Tibial artery (tissue), 4 donors: ENCODE results near the gene SND1.

Experiments
- DNase-seq, 2 donors: peaks; one replicate each; pipeline ENCODE4 v3.0.0-alpha.2; 2019
- H3K27ac ChIP-seq, 2 donors: fragments of 200-600 bp; sonication (generic) in 1 of 2; 1 replicate in 1 of 2; 2 replicates in 1 of 2; pipeline ENCODE4 v1.5.1; 2018 to 2019; ENCODE audit warnings: mild to moderate bottlenecking in 1 of 2
- H3K27me3 ChIP-seq, 2 donors: fragments of 200-600 bp; sonication (generic) in 1 of 2; one replicate each; pipeline versions ENCODE4 v1.5.1 to v1.6.0; 2016 to 2019
- H3K36me3 ChIP-seq, 3 donors: fragments of 200-600 bp; sonication (generic) in 2 of 3; one replicate each; pipeline ENCODE4 v1.5.1; 2016 to 2019; ENCODE audit warnings: mild to moderate bottlenecking in 2 of 3
- H3K4me1 ChIP-seq, 4 donors: fragments of 200-600 bp; sonication (generic) in 2 of 4; 1 replicate in 3 of 4; 2 replicates in 1 of 4; pipeline ENCODE4 v1.5.1; 2016 to 2019
- H3K4me3 ChIP-seq, 2 donors: fragments of 200-600 bp; sonication (generic) in 1 of 2; 1 replicate in 1 of 2; 2 replicates in 1 of 2; pipeline ENCODE4 v1.5.1; 2018 to 2019; ENCODE audit warnings: mild to moderate bottlenecking in 2 of 2
- H3K9me3 ChIP-seq, 3 donors: fragments of 200-600 bp; sonication (generic) in 1 of 3; one replicate each; pipeline ENCODE4 v1.5.1; 2016 to 2019
- intact Hi-C: fragments of 100-400 bp; cut with DNase I; formaldehyde crosslinking; loops from one replicate; pipeline ENCODE4 v1.15.0; 2023; ENCODE audit warnings: low total_unique reads
- TF ChIP-seq, protein P1 (sequence below), 2 experiments: fragments of 200-600 bp in 1 of 2; fragments of 450-650 bp in 1 of 2; IDR thresholded peaks; one replicate each; pipeline ENCODE4 v1.5.1; 2017 to 2019; ENCODE audit warnings: antibody characterized with exemption in 2 of 2, mild to moderate bottlenecking in 1 of 2, moderate library complexity in 1 of 2

The SND1 gene

DNA sequence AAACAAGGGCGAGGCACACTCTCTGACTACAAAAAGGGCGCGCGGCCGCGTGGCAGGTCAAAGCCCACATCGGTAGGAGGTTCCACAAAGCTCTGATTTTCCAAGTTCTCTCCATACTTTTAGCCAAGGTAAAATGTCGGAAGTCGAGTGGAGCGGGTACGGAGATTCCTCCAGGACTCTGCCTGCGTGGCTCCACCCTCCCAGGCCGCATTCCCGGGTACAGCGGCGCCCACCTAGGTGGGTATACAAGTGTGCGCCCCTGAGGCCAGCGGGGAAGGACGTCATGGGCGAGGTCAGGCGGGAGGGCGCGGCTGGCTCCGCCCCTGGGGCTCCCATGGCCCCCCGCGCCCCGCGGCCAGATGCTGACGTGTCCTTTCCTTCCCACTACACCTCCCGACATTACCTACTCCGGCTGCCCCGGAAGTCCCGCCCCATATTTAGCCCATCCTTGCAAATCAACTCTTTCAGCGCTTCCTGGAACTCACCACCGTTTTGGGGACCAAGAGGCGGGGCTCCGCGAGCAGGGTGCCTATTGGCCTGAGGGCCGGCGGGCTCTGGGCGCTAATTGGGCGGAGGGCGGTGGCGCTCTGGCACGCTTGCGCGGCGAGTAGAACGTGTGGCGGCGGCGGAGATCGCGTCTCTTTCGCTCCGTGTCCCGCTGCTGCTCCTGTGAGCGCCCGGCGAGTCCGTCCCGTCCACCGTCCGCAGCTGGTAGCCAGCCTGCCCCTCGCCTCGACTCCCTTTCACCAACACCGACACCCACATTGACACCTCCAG lies at the start of gene SND1:
SND1 (plus strand) TSS at position 639 of the 777 bp plus-strand sequence. CDS start 180 bp downstream, outside the sequence.
- no peaks in the 10 kb centered on the region for H3K36me3 ChIP-seq
- no peaks in the 10 kb centered on the region for H3K9me3 ChIP-seq
- DNase-seq: peak; percentile 99 to 100
- TF ChIP-seq, protein P1, sequence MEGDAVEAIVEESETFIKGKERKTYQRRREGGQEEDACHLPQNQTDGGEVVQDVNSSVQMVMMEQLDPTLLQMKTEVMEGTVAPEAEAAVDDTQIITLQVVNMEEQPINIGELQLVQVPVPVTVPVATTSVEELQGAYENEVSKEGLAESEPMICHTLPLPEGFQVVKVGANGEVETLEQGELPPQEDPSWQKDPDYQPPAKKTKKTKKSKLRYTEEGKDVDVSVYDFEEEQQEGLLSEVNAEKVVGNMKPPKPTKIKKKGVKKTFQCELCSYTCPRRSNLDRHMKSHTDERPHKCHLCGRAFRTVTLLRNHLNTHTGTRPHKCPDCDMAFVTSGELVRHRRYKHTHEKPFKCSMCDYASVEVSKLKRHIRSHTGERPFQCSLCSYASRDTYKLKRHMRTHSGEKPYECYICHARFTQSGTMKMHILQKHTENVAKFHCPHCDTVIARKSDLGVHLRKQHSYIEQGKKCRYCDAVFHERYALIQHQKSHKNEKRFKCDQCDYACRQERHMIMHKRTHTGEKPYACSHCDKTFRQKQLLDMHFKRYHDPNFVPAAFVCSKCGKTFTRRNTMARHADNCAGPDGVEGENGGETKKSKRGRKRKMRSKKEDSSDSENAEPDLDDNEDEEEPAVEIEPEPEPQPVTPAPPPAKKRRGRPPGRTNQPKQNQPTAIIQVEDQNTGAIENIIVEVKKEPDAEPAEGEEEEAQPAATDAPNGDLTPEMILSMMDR (IDR thresholded peaks at IDR 0.05): no peak
- intact Hi-C loops: loop anchor here (1.0 to 10.0 kb wide), 2 partner anchors 63 to 257 kb away; partner anchors contain the start of genes ARF5 and ZNF800
- H3K27me3 ChIP-seq: no peaks in the 10 kb centered on the region
- H3K4me1 ChIP-seq: peaks cover 7 to 37% (median 24%) of the 10 kb centered on the region in 4 donors
- H3K4me3 ChIP-seq: peak within 1 kb of the TSS; percentile 91 to 96
- peak within 1 kb of the TSS; percentile 85 to 98 for H3K27ac ChIP-seq

DNA sequence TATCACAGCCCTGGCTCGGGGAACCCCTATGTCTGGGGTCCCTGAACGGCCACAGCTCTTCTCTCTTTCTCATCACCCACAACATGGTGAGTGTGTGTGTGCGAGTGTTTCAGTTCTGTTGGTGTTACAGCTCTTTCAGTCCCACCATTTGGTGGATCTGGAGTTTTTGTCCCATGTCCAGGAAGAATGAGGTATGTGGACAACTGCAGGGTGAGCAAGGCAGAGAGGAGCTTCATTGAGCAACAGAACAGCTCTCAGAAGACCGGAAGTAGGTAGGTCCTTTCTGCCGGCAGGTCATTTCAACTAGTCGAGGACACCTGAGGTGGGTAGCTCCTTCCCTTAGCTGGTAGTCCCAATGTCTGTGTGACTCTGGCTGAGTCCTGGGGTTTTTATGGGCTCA lies 43.5 kb upstream of the SND1 start:
- no peaks in the 10 kb centered on the region for H3K27me3 ChIP-seq
- TF ChIP-seq, protein P1 (IDR thresholded peaks at IDR 0.05): no peak
- DNase-seq: no peak
- H3K27ac ChIP-seq: no peak overlapping the region
- H3K4me3 ChIP-seq: no peak overlapping the region
- H3K4me1 ChIP-seq: no peaks in the 10 kb centered on the region
- intact Hi-C loops: no loop called here
- no peaks in the 10 kb centered on the region for H3K9me3 ChIP-seq
- no peaks in the 10 kb centered on the region for H3K36me3 ChIP-seq

DNA sequence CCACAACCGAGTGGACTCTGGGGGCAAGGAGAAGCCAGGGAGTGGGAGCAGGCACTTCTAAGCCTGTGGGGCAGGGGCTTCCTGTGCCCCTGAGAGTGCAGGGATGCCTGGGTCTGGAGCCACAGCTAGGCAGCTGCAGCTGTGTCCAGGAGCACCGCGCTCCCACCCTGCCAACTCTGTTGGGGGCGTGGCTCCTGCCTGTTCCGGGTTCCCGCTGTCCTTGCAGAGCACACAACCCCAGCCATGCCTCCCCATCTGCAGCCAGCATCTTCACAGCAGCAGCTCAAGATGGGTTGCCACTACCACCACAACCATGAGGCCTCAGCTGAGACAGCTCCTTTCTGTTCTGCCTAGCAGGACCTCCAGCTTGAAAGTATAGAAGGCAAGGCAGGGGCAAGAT lies 42.7 kb upstream of the SND1 start:
- Histone ChIP-seq H3K27me3 (peaks cover 0 to 6% of the 10 kb centered on the region in 2 donors), H3K27ac (no peak overlapping the region), H3K4me3 (no peak overlapping the region), H3K4me1 (no peaks in the 10 kb centered on the region), H3K9me3 (no peaks in the 10 kb centered on the region), H3K36me3 (no peaks in the 10 kb centered on the region)
- DNase-seq: no peak
- intact Hi-C loops: no loop called here
- TF ChIP-seq, protein P1 (IDR thresholded peaks at IDR 0.05): no peak

DNA sequence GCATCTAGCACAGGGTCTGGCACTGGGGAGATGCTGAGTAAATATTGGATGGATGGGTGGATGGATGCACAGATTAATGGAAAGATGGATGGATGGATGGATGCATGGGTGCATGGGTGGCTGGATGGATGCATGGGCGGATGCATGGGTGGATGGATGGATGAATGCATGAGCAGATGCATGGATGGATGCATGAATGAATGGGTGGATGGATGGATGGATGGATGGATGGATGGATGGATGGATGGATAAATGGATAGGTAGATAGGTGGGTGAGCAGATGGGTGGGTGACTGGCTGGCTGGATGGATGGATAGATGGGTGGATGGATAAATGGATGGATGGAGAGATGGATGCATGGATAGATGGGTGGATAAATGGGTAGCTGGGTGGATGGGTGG lies 39.7 kb upstream of the SND1 start:
- Histone ChIP-seq H3K36me3 (no peaks in the 10 kb centered on the region), H3K4me1 (no peaks in the 10 kb centered on the region), H3K27ac (no peak overlapping the region), H3K4me3 (no peak overlapping the region), H3K9me3 (no peaks in the 10 kb centered on the region), H3K27me3 (peaks cover 0 to 34% of the 10 kb centered on the region in 2 donors)
- TF ChIP-seq, protein P1 (IDR thresholded peaks at IDR 0.05): no peak
- DNase-seq: no peak
- intact Hi-C loops: no loop called here

DNA sequence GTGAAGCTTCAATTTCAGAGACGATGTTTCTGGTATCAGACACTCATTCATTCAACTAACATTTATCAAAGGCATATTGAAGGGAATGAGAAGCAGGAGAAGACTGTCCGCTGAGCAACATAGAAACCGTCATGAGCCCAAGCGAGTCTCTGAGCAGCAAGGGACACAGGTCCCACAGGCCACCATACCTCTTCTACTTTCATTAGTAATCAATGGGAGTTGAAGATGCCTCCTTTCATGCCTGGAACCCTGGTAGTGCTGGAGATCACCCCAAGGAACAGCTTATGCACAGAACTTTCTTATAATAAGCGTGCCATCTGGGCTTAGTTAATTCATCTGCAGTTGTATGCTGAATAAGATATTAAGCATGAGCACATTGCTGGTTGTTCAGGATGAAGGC lies 35.3 kb upstream of the SND1 start:
- Histone ChIP-seq H3K27ac (no peak overlapping the region), H3K36me3 (no peaks in the 10 kb centered on the region), H3K4me1 (peaks cover 0 to 9% (median 4%) of the 10 kb centered on the region in 4 donors), H3K9me3 (no peaks in the 10 kb centered on the region), H3K27me3 (peaks cover 0 to 69% of the 10 kb centered on the region in 2 donors), H3K4me3 (no peak overlapping the region)
- TF ChIP-seq, protein P1 (IDR thresholded peaks at IDR 0.05): no peak
- DNase-seq: no peak
- intact Hi-C loops: no loop called here
